ENCODE data around the gene KLHL29. TPM values are rescaled to one million over a fixed set of nuclear protein-coding genes. Genes with fewer than 3 reads are reported as not detected.

The KLHL29 gene
- total and polyA plus RNA-seq, 2 donors, result 1.4 to 2.9 TPM

DNA sequence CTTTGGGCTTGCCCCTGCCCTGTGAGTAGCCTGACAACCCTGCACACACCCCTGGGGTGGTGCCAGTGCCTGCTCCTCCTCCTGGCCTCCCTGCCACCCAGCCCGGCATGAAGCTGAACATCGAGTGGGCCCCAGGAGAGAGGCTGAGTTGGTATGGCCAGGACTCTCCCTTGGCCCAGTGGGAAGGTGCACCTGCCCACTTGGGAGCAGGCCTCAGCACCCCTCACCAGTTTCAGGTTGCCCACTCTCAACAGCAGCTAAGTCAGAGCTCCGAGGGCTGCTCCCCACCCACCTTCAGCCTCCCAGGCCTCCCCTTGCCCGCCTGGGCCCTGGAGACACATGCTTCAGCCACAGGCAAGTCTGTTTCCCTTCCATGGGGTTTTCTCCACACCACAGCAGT lies 203.1 kb downstream of the KLHL29 start:
- H3K27me3 ChIP-seq (ENCODE audit: control insufficient read depth in 2 of 2, insufficient read depth in 1 of 2, low read length in 1 of 2), result peaks cover 0 to 38% of the 10 kb centered on the region in 2 donors
- WGBS, result 96% methylated on average over 4 of the region's 4 CpGs
- H3K27ac ChIP-seq (ENCODE audit: low read depth in 1 of 2, low read length in 1 of 2), result no peak overlapping the region
- no peaks in the 10 kb centered on the region for H3K9me3 ChIP-seq (ENCODE audit: control insufficient read depth in 2 of 2, insufficient read depth in 1 of 2, low read length in 1 of 2)
- no peak for DNase-seq (ENCODE audit: low read depth in 6 of 9, low spot score in 9 of 9)
- H3K4me1 ChIP-seq (ENCODE audit: control insufficient read depth in 2 of 2, insufficient read depth in 2 of 2, low read length in 2 of 2), result no peaks in the 10 kb centered on the region
- no peaks in the 10 kb centered on the region for H3K36me3 ChIP-seq (ENCODE audit: control insufficient read depth in 2 of 2, insufficient read depth in 2 of 2, low read length in 1 of 2)
- no peak overlapping the region for H3K4me3 ChIP-seq (ENCODE audit: low read length in 2 of 2)

DNA sequence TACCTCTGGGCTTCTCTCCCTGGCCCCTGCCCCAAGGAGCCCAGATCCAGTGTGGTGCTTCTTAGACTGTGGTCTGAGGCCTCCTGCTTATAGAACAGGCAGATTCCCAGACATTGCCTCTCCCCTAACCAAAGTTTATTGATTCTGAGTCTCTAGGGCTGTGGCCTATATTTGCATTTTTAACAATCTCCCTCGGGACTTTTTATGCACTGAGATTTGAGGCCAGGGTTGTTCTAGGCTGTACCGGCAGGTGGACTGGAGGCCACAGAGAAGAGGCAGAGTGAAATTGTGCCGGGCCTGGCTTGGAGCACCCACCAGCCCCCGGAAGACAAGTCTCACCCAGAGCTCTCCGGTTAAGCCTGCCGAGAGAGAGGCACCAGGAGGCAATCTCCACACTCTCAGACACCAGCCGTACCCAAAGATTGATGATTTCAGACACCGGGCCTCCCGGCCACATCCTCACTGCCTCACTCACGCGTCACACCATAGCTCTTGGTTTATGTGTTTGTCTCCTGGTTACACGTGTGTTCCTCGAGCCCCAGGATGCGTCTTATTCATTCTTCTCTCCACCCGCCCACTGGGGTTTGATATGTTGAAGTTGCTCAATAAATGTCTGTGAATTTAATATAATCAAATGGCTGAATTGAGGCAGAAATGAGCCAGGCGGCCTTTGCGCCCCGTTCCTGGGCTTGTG lies 203.7 kb downstream of the KLHL29 start:
- Histone ChIP-seq H3K4me1 (ENCODE audit: control insufficient read depth in 2 of 2, insufficient read depth in 2 of 2, low read length in 2 of 2) (no peaks in the 10 kb centered on the region), H3K4me3 (ENCODE audit: low read length in 2 of 2) (no peak overlapping the region), H3K27me3 (ENCODE audit: control insufficient read depth in 2 of 2, insufficient read depth in 1 of 2, low read length in 1 of 2) (peaks cover 0 to 39% of the 10 kb centered on the region in 2 donors), H3K9me3 (ENCODE audit: control insufficient read depth in 2 of 2, insufficient read depth in 1 of 2, low read length in 1 of 2) (no peaks in the 10 kb centered on the region), H3K36me3 (ENCODE audit: control insufficient read depth in 2 of 2, insufficient read depth in 2 of 2, low read length in 1 of 2) (no peaks in the 10 kb centered on the region), H3K27ac (ENCODE audit: low read depth in 1 of 2, low read length in 1 of 2) (no peak overlapping the region)
- 94% methylated on average over 18 of the region's 18 CpGs for WGBS
- DNase-seq (ENCODE audit: low read depth in 6 of 9, low spot score in 9 of 9), result no peak

DNA sequence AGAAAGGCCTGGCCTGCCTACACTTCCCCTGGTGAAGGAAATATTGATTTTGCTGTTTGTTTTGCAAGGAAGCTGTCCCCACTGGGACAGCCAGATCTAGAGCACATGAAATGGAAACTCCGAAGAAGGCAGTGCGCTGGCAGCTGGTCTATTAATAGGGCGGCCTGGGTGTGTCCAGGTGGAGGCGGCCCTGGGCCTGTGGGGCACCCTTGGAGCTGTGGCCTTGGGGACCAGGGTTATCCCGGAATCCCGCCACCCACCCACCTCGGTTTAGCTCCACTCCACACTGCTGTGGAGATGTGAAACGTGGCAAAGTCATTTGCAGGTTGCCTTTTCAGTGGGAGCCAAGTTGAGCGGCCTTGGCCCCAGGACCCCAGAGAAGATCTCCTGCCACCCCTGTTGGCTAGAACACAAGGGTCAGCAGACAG lies 204.3 kb downstream of the KLHL29 start:
- Histone ChIP-seq H3K4me1 (ENCODE audit: control insufficient read depth in 2 of 2, insufficient read depth in 2 of 2, low read length in 2 of 2) (no peaks in the 10 kb centered on the region), H3K27me3 (ENCODE audit: control insufficient read depth in 2 of 2, insufficient read depth in 1 of 2, low read length in 1 of 2) (peaks cover 0 to 40% of the 10 kb centered on the region in 2 donors), H3K36me3 (ENCODE audit: control insufficient read depth in 2 of 2, insufficient read depth in 2 of 2, low read length in 1 of 2) (no peaks in the 10 kb centered on the region), H3K4me3 (ENCODE audit: low read length in 2 of 2) (no peak overlapping the region), H3K9me3 (ENCODE audit: control insufficient read depth in 2 of 2, insufficient read depth in 1 of 2, low read length in 1 of 2) (no peaks in the 10 kb centered on the region), H3K27ac (ENCODE audit: low read depth in 1 of 2, low read length in 1 of 2) (no peak overlapping the region)
- WGBS, result 97% methylated on average over 9 of the region's 9 CpGs
- DNase-seq (ENCODE audit: low read depth in 6 of 9, low spot score in 9 of 9), result no peak

DNA sequence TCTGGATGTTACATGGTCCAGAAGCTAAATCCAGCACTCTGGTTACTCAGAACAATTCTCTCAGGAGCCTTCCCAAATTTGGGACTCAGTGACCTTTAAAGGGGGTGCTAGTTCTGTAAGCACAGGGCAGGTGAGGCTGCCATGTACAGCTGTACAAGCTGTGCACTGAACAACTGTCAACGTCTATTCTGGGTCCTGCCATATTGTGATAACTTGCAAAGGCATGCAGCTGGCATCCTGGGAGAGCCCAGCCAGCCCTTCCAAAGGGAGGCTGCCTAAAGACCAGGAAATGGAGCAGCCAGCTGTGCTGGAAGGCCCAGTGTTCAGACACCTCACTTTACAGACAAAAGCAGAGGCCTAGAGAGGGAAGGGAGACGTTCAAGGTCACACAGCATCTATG lies 204.8 kb downstream of the KLHL29 start:
- no peak for DNase-seq (ENCODE audit: low read depth in 6 of 9, low spot score in 9 of 9)
- WGBS, result 94% methylated on average over 2 of the region's 2 CpGs

DNA sequence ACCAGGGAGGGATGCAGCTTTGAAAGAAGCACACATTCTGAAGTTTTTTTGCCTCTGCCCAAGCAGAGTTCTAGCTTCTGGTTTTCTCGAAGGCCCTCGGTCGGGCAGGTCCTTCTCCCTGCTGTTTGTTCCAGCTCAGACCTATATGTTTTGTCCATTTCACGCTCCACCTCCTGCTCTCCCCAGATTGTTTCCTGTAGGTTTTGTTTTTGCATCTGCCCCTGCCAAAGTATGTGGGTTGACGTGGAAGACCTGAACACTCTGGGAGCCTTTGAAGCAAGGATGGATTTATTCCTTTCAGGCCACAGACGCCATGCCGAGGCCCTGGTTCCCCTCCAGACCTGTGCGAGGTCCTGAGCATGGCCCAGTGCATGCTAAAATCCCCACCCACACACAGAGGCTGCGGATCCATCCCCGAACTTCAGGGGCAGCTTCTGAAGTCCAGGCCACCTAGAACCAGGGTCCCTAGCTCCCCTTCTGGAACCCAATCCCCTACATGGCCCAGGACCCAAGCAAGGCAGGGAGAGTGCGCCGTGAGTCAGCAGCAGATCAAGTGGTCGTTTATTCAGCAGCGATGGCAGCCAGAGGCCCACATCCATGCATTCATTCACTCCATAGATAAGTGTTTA lies 205.4 kb downstream of the KLHL29 start:
- no peaks in the 10 kb centered on the region for H3K9me3 ChIP-seq (ENCODE audit: control insufficient read depth in 2 of 2, insufficient read depth in 1 of 2, low read length in 1 of 2)
- no peak for DNase-seq (ENCODE audit: low read depth in 6 of 9, low spot score in 9 of 9)
- peaks cover 0 to 41% of the 10 kb centered on the region in 2 donors for H3K27me3 ChIP-seq (ENCODE audit: control insufficient read depth in 2 of 2, insufficient read depth in 1 of 2, low read length in 1 of 2)
- H3K4me3 ChIP-seq (ENCODE audit: low read length in 2 of 2), result no peak overlapping the region
- H3K36me3 ChIP-seq (ENCODE audit: control insufficient read depth in 2 of 2, insufficient read depth in 2 of 2, low read length in 1 of 2), result no peaks in the 10 kb centered on the region
- H3K4me1 ChIP-seq (ENCODE audit: control insufficient read depth in 2 of 2, insufficient read depth in 2 of 2, low read length in 2 of 2), result no peaks in the 10 kb centered on the region
- no peak overlapping the region for H3K27ac ChIP-seq (ENCODE audit: low read depth in 1 of 2, low read length in 1 of 2)
- 89% methylated on average over 14 of the region's 14 CpGs for WGBS

More for the DNA sequence above, 204.8 kb downstream of the KLHL29 start:
- Histone ChIP-seq H3K36me3 (ENCODE audit: control insufficient read depth in 2 of 2, insufficient read depth in 2 of 2, low read length in 1 of 2) (no peaks in the 10 kb centered on the region), H3K27ac (ENCODE audit: low read depth in 1 of 2, low read length in 1 of 2) (no peak overlapping the region), H3K9me3 (ENCODE audit: control insufficient read depth in 2 of 2, insufficient read depth in 1 of 2, low read length in 1 of 2) (no peaks in the 10 kb centered on the region), H3K27me3 (ENCODE audit: control insufficient read depth in 2 of 2, insufficient read depth in 1 of 2, low read length in 1 of 2) (peaks cover 0 to 40% of the 10 kb centered on the region in 2 donors), H3K4me1 (ENCODE audit: control insufficient read depth in 2 of 2, insufficient read depth in 2 of 2, low read length in 2 of 2) (no peaks in the 10 kb centered on the region), H3K4me3 (ENCODE audit: low read length in 2 of 2) (no peak overlapping the region)

DNA sequence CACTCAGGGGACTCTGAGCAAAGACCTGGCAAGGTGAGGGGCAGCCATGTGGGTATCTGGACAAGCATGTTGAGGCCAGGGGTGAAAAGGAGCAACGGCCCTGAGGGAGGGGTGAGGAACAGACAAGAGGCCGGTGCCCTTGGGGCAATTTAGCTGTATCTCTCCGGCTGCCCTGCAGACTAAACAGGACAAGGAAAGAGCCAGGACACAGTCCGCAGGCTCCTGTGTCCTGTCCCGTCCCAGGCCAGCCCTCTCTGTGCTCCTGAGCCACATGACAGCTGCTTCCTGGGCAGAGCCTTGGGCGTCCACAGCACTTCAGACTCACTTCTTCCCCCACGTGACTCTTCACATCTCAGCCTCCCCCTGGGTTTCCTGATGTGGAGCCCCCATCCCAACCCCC lies 206.1 kb downstream of the KLHL29 start:
- no peaks in the 10 kb centered on the region for H3K36me3 ChIP-seq (ENCODE audit: control insufficient read depth in 2 of 2, insufficient read depth in 2 of 2, low read length in 1 of 2)
- H3K4me3 ChIP-seq (ENCODE audit: low read length in 2 of 2), result no peak overlapping the region
- H3K9me3 ChIP-seq (ENCODE audit: control insufficient read depth in 2 of 2, insufficient read depth in 1 of 2, low read length in 1 of 2), result no peaks in the 10 kb centered on the region
- no peak for DNase-seq (ENCODE audit: low read depth in 6 of 9, low spot score in 9 of 9)
- WGBS, result 67% methylated on average over 7 of the region's 7 CpGs
- no peaks in the 10 kb centered on the region for H3K4me1 ChIP-seq (ENCODE audit: control insufficient read depth in 2 of 2, insufficient read depth in 2 of 2, low read length in 2 of 2)
- peaks cover 0 to 46% of the 10 kb centered on the region in 2 donors for H3K27me3 ChIP-seq (ENCODE audit: control insufficient read depth in 2 of 2, insufficient read depth in 1 of 2, low read length in 1 of 2)
- no peak overlapping the region for H3K27ac ChIP-seq (ENCODE audit: low read depth in 1 of 2, low read length in 1 of 2)

DNA sequence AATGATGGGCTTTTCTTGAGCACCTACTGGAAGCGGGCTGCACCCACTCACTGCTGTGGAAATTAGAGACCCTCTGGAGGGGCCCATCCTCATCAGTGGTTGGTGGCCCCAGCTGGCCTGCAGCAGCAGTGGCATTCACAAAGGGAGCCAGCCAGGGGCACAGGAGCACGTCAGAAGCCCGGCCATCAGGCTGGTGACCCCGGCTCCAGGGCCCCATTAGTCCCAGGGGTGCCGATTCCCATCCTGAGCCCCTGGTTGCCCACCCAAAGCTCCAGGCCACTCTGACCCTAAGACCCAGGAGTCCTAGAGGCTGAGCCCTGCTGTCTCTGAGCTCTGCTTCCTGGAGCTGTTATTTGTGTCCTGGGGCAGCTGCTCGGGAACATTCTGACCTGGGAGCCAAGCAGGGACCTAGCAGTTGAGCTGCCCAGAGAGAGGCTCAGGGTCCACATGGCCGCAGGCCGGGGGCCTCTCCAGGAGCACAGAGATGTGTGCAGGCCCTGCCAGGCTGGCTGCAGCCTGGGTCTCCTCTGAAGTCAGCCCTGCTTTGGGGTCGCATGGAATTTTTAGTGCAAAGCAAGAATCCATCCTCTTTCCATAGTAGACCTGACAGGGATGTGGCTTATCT lies 207.2 kb downstream of the KLHL29 start:
- Histone ChIP-seq H3K27me3 (ENCODE audit: control insufficient read depth in 2 of 2, insufficient read depth in 1 of 2, low read length in 1 of 2) (peaks cover 0 to 46% of the 10 kb centered on the region in 2 donors), H3K36me3 (ENCODE audit: control insufficient read depth in 2 of 2, insufficient read depth in 2 of 2, low read length in 1 of 2) (no peaks in the 10 kb centered on the region), H3K4me3 (ENCODE audit: low read length in 2 of 2) (no peak overlapping the region), H3K9me3 (ENCODE audit: control insufficient read depth in 2 of 2, insufficient read depth in 1 of 2, low read length in 1 of 2) (no peaks in the 10 kb centered on the region), H3K4me1 (ENCODE audit: control insufficient read depth in 2 of 2, insufficient read depth in 2 of 2, low read length in 2 of 2) (no peaks in the 10 kb centered on the region), H3K27ac (ENCODE audit: low read depth in 1 of 2, low read length in 1 of 2) (no peak overlapping the region)
- no peak for DNase-seq (ENCODE audit: low read depth in 6 of 9, low spot score in 9 of 9)
- 98% methylated on average over 9 of the region's 9 CpGs for WGBS

DNA sequence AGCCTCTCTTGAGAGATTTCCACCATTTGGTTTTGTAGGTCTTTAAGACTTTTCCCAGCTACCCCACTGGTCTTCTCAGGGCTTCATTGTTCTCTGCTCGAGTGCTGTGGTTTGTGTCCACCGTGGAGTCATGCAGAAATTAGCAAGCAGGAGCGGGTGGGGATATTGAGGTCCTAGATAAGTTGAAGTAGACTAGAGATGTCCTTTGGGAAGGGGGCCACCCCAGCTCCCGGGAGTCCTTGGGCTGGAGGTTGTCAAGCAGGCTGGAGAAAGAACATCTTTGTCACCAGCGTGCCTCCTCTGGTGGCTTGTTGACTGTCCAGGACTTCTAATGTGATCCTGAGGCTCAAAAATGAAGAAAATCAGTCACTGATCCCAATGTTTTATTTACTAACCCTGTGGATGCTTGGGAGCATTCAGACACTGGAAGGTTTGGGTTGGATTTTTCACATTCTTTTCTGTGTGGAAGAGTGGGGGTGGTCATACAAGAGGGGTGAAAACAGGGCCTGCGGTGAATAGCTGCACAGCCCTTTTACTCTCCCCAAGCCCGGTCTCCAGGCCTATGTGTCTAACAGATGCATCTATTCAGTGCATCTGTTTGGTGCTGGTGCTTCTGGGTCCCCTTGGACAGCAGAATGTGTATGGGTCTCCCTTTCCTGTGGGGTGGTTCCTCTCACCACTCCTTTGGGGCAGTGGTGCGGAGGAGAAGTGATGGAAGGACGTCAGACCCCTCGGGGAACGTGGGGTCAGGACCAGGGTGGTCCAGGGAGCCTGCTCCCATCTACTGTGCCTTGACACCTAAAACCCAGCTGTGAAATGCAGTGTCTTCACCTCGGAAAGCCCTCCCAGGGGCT lies 208.1 kb downstream of the KLHL29 start:
- 93% methylated on average over 12 of the region's 12 CpGs for WGBS
- Histone ChIP-seq H3K4me1 (ENCODE audit: control insufficient read depth in 2 of 2, insufficient read depth in 2 of 2, low read length in 2 of 2) (no peaks in the 10 kb centered on the region), H3K27me3 (ENCODE audit: control insufficient read depth in 2 of 2, insufficient read depth in 1 of 2, low read length in 1 of 2) (peaks cover 0 to 41% of the 10 kb centered on the region in 2 donors), H3K9me3 (ENCODE audit: control insufficient read depth in 2 of 2, insufficient read depth in 1 of 2, low read length in 1 of 2) (no peaks in the 10 kb centered on the region), H3K36me3 (ENCODE audit: control insufficient read depth in 2 of 2, insufficient read depth in 2 of 2, low read length in 1 of 2) (no peaks in the 10 kb centered on the region), H3K4me3 (ENCODE audit: low read length in 2 of 2) (no peak overlapping the region), H3K27ac (ENCODE audit: low read depth in 1 of 2, low read length in 1 of 2) (no peak overlapping the region)
- DNase-seq (ENCODE audit: low read depth in 6 of 9, low spot score in 9 of 9), result no peak

All from thymus (tissue), 11 donors.